ENCODE measurements around the gene SULT6B1.
"Not testable (repeated sequence)": the region's sequence is repeated elsewhere in the genome, so short reads cannot be mapped to it uniquely, and the experiment has no call there.

The SULT6B1 gene

GRCh38 chr2:37188570-37188969 is at the start of gene SULT6B1:
Gene SULT6B1 (minus strand): TSS chr2:37188670. CDS start chr2:37188640, 30 bp downstream.
- no peak for DNase-seq

- DNase-seq, result no peak
These were observed 43.9 kb upstream of the SULT6B1 start for GRCh38 chr2:37232131-37232933.

GRCh38 chr2:37231241-37232130 is 43.0 kb upstream of the SULT6B1 start, which contains the start of the genes CEBPZ and NDUFAF7:
Gene CEBPZ (minus strand): TSS chr2:37231596. CDS start chr2:37231567, 29 bp downstream.
Gene NDUFAF7 (plus strand): TSS chr2:37231658. CDS start chr2:37231706, 48 bp downstream.
- peak; percentile 89 for DNase-seq

GRCh38 chr2:37230581-37230980 is 42.1 kb upstream of the SULT6B1 start:
- DNase-seq, result no peak

- no peak for DNase-seq
These were observed 40.3 kb upstream of the SULT6B1 start for GRCh38 chr2:37228788-37229187.

- no peak for DNase-seq
These were observed 38.4 kb upstream of the SULT6B1 start for GRCh38 chr2:37226863-37227262.

GRCh38 chr2:37225129-37225528 is 36.7 kb upstream of the SULT6B1 start:
- not testable (repeated sequence) for DNase-seq

GRCh38 chr2:37224063-37224462 is 35.6 kb upstream of the SULT6B1 start:
- no peak for DNase-seq

- DNase-seq, result no peak
These were observed 34.7 kb upstream of the SULT6B1 start for GRCh38 chr2:37223131-37223530.

GRCh38 chr2:37219046-37219445 is 30.6 kb upstream of the SULT6B1 start:
- no peak for DNase-seq

GRCh38 chr2:37215250-37215649 is 26.8 kb upstream of the SULT6B1 start:
- DNase-seq, result no peak

- DNase-seq, result no peak
These were observed 23.5 kb upstream of the SULT6B1 start for GRCh38 chr2:37211939-37212338.

GRCh38 chr2:37211212-37211611 is 22.7 kb upstream of the SULT6B1 start:
- no peak for DNase-seq

GRCh38 chr2:37206760-37207159 is 18.3 kb upstream of the SULT6B1 start:
- not testable (repeated sequence) for DNase-seq

GRCh38 chr2:37205689-37206341 is 17.3 kb upstream of the SULT6B1 start:
- no peak for DNase-seq

- not testable (repeated sequence) for DNase-seq
These were observed 16.7 kb upstream of the SULT6B1 start for GRCh38 chr2:37205071-37205661.

- DNase-seq, result no peak
These were observed 15.2 kb upstream of the SULT6B1 start for GRCh38 chr2:37203708-37204107.

- no peak for DNase-seq
These were observed 13.3 kb upstream of the SULT6B1 start for GRCh38 chr2:37201766-37202165.

- DNase-seq, result no peak
These were observed 12.7 kb upstream of the SULT6B1 start for GRCh38 chr2:37201208-37201607.

GRCh38 chr2:37198681-37199065 is 10.2 kb upstream of the SULT6B1 start:
- no peak for DNase-seq

- peak; percentile 70 for DNase-seq
These were observed 8.1 kb upstream of the SULT6B1 start, which contains the start of gene CEBPZOS for GRCh38 chr2:37196320-37197195. Gene CEBPZOS (plus strand): TSS chr2:37196496. CDS start chr2:37199705, 3,209 bp downstream.
